CD4-positive, alpha-beta T cell treated with Interleukin-10 for 1 hour (primary cell): Measurements from ENCODE around the gene SLC6A2.
"Not testable (repeated sequence)": the region's sequence is repeated elsewhere in the genome, so short reads cannot be mapped to it uniquely, and the experiment has no call there.

Experiments used
- DNase-seq: peaks from one replicate; pipeline ENCODE4 v3.0.0-alpha.2; 2020

The SLC6A2 gene

GRCh38 chr16:55717326-55717725, 61.5 kb downstream of the SLC6A2 start:
- DNase-seq, result no peak

DNA sequence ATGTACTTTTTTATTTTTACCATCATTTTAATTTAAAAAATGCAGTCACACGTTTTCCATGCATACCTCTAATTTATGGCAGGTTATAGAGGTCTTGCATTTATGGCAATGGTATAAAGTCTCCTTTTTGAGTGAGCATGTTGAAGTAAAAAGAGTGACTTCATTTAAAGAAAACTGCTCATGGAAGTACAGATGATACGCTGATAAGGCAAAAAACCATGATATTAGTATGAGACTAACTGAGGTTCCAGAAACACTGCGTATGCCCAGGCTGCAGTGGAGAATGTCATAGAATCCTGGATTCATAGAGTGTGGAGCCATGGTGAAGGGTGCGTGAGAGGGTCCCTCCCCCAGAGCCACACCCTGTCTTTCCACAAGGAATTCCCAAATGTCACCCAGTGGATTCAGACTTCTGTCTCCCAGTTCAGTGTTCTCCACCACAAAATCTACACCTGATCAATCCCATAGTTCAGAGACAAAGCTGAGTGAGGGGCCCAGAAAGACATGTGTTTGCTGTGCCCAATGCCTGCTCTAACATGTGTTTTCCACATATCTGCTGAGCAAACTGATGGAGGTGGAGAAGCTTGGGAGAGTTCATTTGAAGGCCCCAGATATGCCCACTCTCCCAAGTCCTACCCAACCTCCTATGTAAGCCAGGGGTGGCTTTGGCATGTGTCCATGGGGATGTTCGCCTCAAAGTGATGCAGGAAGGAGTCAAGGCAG, 69.4 kb downstream of the SLC6A2 start:
- no peak for DNase-seq

GRCh38 chr16:55728797-55729196, 73.0 kb downstream of the SLC6A2 start:
- no peak for DNase-seq

GRCh38 chr16:55730115-55730514, 74.3 kb downstream of the SLC6A2 start:
- no peak for DNase-seq

DNA sequence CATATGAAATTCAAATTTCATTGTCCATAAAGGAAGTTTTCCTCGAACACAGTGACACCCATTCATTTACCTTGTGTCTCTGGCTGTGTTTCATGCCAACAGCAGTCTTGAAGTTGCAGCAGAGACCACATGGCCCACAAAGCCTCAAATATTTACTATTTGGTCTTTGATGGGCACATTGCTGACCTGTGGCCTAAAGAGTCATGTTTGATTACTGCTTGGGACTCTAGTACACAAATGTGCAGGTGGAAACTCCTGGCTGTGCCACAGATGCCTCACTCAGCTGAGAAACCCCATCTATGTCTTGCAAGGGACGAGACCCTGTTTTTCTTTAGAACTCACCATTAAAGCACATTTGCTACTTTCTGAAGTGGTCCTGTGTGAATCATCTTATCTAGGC, 76.7 kb downstream of the SLC6A2 start:
- no peak for DNase-seq

GRCh38 chr16:55734665-55735064, 78.9 kb downstream of the SLC6A2 start:
- no peak for DNase-seq

- no peak for DNase-seq
Measured at GRCh38 chr16:55735120-55735781, 79.5 kb downstream of the SLC6A2 start.

GRCh38 chr16:55736671-55737070, 80.9 kb downstream of the SLC6A2 start:
- no peak for DNase-seq

DNA sequence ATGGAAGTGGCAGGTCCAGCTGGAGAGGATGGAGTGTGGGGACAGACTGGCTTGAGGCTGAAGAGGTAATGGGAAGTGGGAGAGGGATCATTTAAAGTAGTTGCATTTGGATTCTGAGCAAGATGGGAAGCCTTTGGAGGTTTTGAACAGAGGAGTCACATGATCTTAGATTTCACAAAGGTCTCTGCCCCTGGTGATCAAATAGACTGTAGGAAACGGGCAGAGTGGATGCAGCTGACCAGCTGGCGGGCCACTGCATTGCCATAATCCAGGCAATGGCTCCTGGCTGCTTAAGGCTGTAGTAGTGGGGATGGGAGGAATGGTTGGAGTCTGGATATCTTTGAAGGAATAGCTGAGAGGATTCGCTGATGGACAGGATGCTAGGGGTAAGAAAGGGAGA, 81.5 kb downstream of the SLC6A2 start:
- no peak for DNase-seq

DNA sequence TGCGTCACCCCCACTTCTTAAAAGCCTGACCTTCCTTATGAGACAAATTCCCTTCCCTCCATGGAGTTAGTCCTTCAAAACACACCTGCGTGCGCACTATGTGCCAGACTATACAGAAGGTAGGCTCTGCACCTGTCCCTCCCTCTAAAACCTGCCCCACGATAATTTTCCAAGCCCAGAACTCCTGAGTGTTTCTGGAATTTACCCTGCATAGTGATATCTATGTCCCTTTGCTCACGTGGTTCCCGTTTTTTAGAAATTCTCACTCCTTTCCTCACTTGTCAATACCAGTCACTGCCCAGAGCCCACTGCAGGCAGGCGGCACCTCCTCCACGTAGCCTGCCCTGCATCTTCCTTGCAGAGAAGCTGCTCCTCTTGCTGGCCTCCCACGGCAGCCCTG, 82.2 kb downstream of the SLC6A2 start:
- DNase-seq, result no peak

DNA sequence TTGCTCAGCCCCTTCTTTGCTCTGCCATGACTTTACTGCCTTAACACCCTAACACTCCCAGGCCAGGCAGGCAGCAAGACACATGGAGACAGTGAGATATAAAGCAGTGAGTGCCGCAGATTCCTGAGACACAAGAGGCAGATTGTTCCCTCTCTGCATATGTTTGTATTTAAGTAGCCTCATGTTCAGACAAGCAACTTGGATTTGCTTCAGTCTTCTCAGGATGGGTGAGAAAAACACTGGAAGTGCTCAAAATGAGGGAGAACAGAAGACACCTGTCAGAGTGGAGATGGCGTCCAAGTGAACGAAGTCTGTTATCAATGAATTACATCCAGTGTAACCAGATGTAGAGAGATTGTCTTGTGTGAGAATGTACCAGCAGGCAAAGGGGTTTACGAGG, 90.3 kb downstream of the SLC6A2 start:
- no peak for DNase-seq

DNA sequence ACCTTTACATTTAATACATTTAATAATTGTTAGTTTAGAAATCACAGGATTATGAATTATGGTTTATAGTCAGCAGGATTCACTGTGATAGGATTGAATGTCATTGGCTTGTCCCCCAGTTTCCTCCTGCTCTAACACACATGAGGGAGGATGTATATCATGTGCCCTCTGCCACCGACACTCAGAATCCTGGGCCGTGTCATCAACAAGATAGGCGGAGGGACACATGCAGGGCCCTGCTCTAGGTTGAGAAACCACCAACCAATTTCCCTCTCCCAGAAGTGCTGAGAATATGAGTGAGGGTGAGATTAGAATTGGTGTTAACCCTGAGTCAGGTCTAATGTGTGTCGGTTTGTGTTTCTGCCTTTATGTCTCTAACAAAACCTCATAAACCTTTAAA, 92.0 kb downstream of the SLC6A2 start:
- no peak for DNase-seq

DNA sequence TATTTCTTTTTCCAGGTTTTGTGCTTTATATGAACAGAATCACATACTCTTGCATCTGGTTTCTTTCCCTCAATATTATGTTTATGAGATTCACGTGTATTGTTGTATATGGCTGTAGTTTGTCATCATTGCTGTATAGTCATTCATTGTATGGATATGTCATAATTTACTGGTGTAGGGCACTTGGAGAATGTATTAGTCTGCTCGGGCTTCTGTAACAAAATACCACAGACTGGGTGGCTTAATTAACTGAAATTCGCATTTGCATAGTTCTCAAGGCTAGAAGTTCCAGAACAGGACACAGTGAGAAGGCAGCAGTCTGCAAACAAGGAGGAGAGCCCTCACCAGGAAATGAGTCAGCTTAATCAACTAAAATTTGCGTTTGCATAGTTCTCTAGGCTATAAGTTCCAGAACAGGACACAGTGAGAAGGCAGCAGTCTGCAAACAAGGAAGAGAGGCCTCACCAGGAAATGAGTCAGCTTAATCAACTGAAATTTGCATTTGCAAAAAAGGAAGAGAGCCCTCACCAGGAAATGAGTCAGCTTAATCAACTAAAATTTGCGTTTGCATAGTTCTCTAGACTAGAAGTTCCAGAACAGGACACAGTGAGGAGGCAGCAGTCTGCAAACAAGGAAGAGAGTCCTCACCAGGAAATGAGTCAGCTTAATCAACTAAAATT, 96.8 kb downstream of the SLC6A2 start:
- DNase-seq, result peak; percentile 30

DNA sequence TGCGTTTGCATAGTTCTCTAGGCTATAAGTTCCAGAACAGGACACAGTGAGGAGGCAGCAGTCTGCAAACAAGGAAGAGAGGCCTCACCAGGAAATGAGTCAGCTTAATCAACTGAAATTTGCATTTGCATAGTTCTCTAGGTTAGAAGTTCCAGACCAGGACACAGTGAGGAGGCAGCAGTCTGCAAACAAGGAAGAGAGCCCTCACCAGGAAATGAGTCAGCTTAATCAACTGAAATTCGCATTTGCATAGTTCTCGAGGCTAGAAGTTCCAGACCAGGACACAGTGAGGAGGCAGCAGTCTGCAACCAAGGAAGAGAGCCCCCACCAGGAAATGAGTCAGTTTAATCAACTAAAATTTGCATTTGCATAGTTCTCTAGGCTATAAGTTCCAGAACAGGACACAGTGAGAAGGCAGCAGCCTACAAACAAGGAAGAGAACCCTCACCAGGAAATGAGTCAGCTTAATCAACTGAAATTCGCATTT, 97.4 kb downstream of the SLC6A2 start:
- DNase-seq, result not testable (repeated sequence)
